Natural killer cell (primary cell): Measurements from ENCODE around the gene PDIA2. TPM values are rescaled to one million over a fixed set of nuclear protein-coding genes. Genes with fewer than 3 reads are reported as not detected.

Experiments
- ATAC-seq, 3 donors: fragments of 150-1000 bp in 2 of 3; fragments of 200-7000 bp in 1 of 3; cut with Tn5 transposase; 1 replicate in 1 of 3; 2 replicates in 2 of 3; pipeline ENCODE4 v1.10.0; 2021; ENCODE audit warnings: mild to moderate bottlenecking in 2 of 3, moderate library complexity in 2 of 3
- DNase-seq, 2 donors: peaks; one replicate each; pipeline versions ENCODE4 v3.0.0 to v3.0.0-alpha.2; 2013 to 2021; ENCODE audit warnings: mixed read lengths in 1 of 2
- H3K27ac ChIP-seq: one replicate; pipeline ENCODE4 v1.5.1; 2013; ENCODE audit warnings: mild to moderate bottlenecking, low read length
- H3K27me3 ChIP-seq: one replicate; pipeline ENCODE4 v1.6.1; 2013; ENCODE audit warnings: low read length; ENCODE audit not compliant: control insufficient read depth, insufficient read depth
- H3K36me3 ChIP-seq: one replicate; pipeline ENCODE4 v1.6.1; 2013; ENCODE audit warnings: low read length; ENCODE audit not compliant: control insufficient read depth, insufficient read depth
- H3K4me1 ChIP-seq: one replicate; pipeline ENCODE4 v1.6.1; 2013; ENCODE audit warnings: low read length; ENCODE audit not compliant: control insufficient read depth, insufficient read depth
- H3K4me3 ChIP-seq: one replicate; pipeline ENCODE4 v1.5.1; 2013; ENCODE audit warnings: low read length
- H3K9me3 ChIP-seq: one replicate; pipeline ENCODE4 v1.6.1; 2013; ENCODE audit warnings: low read length; ENCODE audit not compliant: control insufficient read depth, insufficient read depth
- H3K27ac Mint-ChIP-seq, 2 donors: one replicate each; pipeline ENCODE4 v1.8.0; 2022; ENCODE audit warnings: mild to moderate bottlenecking in 2 of 2, mixed read lengths in 2 of 2, moderate library complexity in 1 of 2
- H3K27me3 Mint-ChIP-seq, 2 donors: one replicate each; pipeline ENCODE4 v1.8.0; 2022; ENCODE audit warnings: low read depth in 2 of 2, mixed read lengths in 2 of 2
- H3K36me3 Mint-ChIP-seq: one replicate; pipeline ENCODE4 v1.8.0; 2022; ENCODE audit warnings: mixed read lengths
- H3K4me1 Mint-ChIP-seq, 2 donors: one replicate each; pipeline ENCODE4 v1.8.0; 2022; ENCODE audit warnings: mixed read lengths in 2 of 2
- H3K4me3 Mint-ChIP-seq: one replicate; pipeline ENCODE4 v1.8.0; 2022; ENCODE audit warnings: mild to moderate bottlenecking, moderate library complexity, mixed read lengths
- H3K9me3 Mint-ChIP-seq, 2 donors: one replicate each; pipeline ENCODE4 v1.8.0; 2022; ENCODE audit warnings: mixed read lengths in 2 of 2
- whole genome bisulfite sequencing: methylation state at CpG from one replicate; pipeline ENCODE4 v1.1.7; 2013; ENCODE audit warnings: missing lambda C conversion rate; ENCODE audit not compliant: insufficient coverage; 5-methylcytosine and 5-hydroxymethylcytosine counted together
- intact Hi-C: fragments of 100-400 bp; cut with micrococcal nuclease; formaldehyde crosslinking; loops from one replicate; pipeline ENCODE4 v1.14.2; 2022
- total RNA-seq, 4 donors: library from RNA; stranded (reverse); fragments of 120-200 nt in 1 of 4; gene quantifications; one replicate each; pipeline versions ENCODE4 v1.2.3 to v1.2.4, GENCODE V29; 2013 to 2022
- TF ChIP-seq, protein P1 (sequence below): fragments of 200-600 bp; IDR thresholded peaks from one replicate; pipeline ENCODE4 v1.8.0; 2022; ENCODE audit warnings: antibody characterized with exemption

PDIA2 gene
- total RNA-seq, 3 donors from 2014 or later (not counting 1 experiment from before 2014, with no cell fraction given): not detected

DNA sequence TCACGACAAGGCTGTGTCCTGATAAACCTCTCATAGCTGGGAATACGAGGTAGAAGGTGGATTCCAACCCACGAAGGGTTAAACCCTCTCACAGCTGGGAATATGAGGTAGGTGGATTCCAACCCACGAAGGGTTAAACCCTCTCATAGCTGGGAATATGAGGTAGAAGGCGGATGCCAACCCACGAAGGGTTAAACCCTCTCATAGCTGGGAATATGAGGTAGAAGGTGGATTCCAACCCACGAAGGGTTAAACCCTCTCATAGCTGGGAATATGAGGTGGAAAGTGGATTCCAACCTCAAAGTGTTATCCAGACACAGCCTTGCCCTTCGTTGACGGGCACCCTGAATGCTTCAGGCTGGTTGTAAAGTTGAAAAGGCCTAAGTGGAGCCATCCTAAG lies 38.6 kb downstream of the PDIA2 start:
- WGBS: 93% methylated on average over 6 of the region's 9 CpGs
- no peaks in the 10 kb centered on the region for H3K9me3 ChIP-seq
- DNase-seq (peak in 1 of 2 donors; percentile 37), ATAC-seq (no peak)
- Mint-ChIP-seq H3K9me3 (no peaks in the 10 kb centered on the region), H3K4me1 (peaks cover 79 to 88% of the 10 kb centered on the region in 2 donors), H3K27me3 (no peaks in the 10 kb centered on the region), H3K27ac (peak overlapping the region; percentile 78 to 96), H3K4me3 (peak overlapping the region; percentile 73), H3K36me3 (no peaks in the 10 kb centered on the region)
- H3K27ac ChIP-seq: peak overlapping the region; percentile 16
- H3K27me3 ChIP-seq: no peaks in the 10 kb centered on the region
- H3K36me3 ChIP-seq: peaks cover 18% of the 10 kb centered on the region
- peaks cover 92% of the 10 kb centered on the region for H3K4me1 ChIP-seq
- TF ChIP-seq, protein P1, sequence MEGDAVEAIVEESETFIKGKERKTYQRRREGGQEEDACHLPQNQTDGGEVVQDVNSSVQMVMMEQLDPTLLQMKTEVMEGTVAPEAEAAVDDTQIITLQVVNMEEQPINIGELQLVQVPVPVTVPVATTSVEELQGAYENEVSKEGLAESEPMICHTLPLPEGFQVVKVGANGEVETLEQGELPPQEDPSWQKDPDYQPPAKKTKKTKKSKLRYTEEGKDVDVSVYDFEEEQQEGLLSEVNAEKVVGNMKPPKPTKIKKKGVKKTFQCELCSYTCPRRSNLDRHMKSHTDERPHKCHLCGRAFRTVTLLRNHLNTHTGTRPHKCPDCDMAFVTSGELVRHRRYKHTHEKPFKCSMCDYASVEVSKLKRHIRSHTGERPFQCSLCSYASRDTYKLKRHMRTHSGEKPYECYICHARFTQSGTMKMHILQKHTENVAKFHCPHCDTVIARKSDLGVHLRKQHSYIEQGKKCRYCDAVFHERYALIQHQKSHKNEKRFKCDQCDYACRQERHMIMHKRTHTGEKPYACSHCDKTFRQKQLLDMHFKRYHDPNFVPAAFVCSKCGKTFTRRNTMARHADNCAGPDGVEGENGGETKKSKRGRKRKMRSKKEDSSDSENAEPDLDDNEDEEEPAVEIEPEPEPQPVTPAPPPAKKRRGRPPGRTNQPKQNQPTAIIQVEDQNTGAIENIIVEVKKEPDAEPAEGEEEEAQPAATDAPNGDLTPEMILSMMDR: no peak
- H3K4me3 ChIP-seq: no peak overlapping the region
- intact Hi-C loops: no loop called here

- Mint-ChIP-seq H3K27ac (peak overlapping the region; percentile 92 to 96), H3K4me3 (peak overlapping the region; percentile 79), H3K4me1 (peaks cover 78 to 85% of the 10 kb centered on the region in 2 donors), H3K36me3 (no peaks in the 10 kb centered on the region), H3K27me3 (no peaks in the 10 kb centered on the region), H3K9me3 (no peaks in the 10 kb centered on the region)
- Histone ChIP-seq H3K9me3 (no peaks in the 10 kb centered on the region), H3K27ac (no peak overlapping the region), H3K4me3 (no peak overlapping the region), H3K36me3 (peaks cover 14% of the 10 kb centered on the region), H3K27me3 (no peaks in the 10 kb centered on the region), H3K4me1 (peaks cover 93% of the 10 kb centered on the region)
- no peak for ATAC-seq
- 97% methylated on average over 13 of the region's 13 CpGs for WGBS
- TF ChIP-seq, protein P1: no peak
- intact Hi-C loops: no loop called here
- no peak for DNase-seq
These were observed 39.6 kb downstream of the PDIA2 start for GRCh38 chr16:322476-323143.

GRCh38 chr16:324201-324450 lies 41.2 kb downstream of the PDIA2 start:
- no peaks in the 10 kb centered on the region for H3K9me3 Mint-ChIP-seq
- H3K27ac Mint-ChIP-seq: peak overlapping the region; percentile 92 to 96
- no peaks in the 10 kb centered on the region for H3K27me3 ChIP-seq
- H3K4me3 Mint-ChIP-seq: peak overlapping the region; percentile 79
- intact Hi-C loops: no loop called here
- DNase-seq: peak; percentile 22 to 30
- no peaks in the 10 kb centered on the region for H3K36me3 Mint-ChIP-seq
- TF ChIP-seq, protein P1: no peak
- ATAC-seq: no peak
- 90% methylated on average over 17 of the region's 17 CpGs for WGBS
- peak overlapping the region; percentile 83 for H3K27ac ChIP-seq
- H3K27me3 Mint-ChIP-seq: no peaks in the 10 kb centered on the region
- H3K4me1 ChIP-seq: peaks cover 93% of the 10 kb centered on the region
- peaks cover 3% of the 10 kb centered on the region for H3K36me3 ChIP-seq
- H3K4me1 Mint-ChIP-seq: peaks cover 68 to 72% of the 10 kb centered on the region in 2 donors
- H3K9me3 ChIP-seq: no peaks in the 10 kb centered on the region
- no peak overlapping the region for H3K4me3 ChIP-seq
